A549 (cell line): ENCODE measurements around the gene PNPLA6. TPM values are rescaled to one million over a fixed set of nuclear protein-coding genes. Genes with fewer than 3 reads are reported as not detected.

Experiments used
- ATAC-seq, 2 experiments: fragments of 200-7000 bp in 1 of 2; fragments of >200 bp in 1 of 2; cut with Nextera tagmentation in 1 of 2; cut with Tn5 transposase in 1 of 2; 3 replicates each; pipeline versions ENCODE4 v1.8.0 to v1.9.1; 2018 to 2020; ENCODE audit warnings: mild to moderate bottlenecking in 1 of 2, moderate library complexity in 1 of 2
- CTCF ChIA-PET: fragments of 300-600 bp; sonication (Branson Sonifier 250); formaldehyde crosslinking; extraction: SDS; loops from one replicate; lab custom pipeline; 2021; ENCODE audit warnings: antibody characterized with exemption, inconsistent platforms; lab: Yijun Ruan, JAX
- POLR2A ChIA-PET: fragments of 350-600 bp; formaldehyde crosslinking; extraction: SDS; loops from one replicate; lab custom pipeline; 2021; ENCODE audit warnings: antibody characterized with exemption, inconsistent platforms; lab: Yijun Ruan, JAX
- DNase-seq, 2 experiments: peaks; one replicate each; pipeline versions ENCODE4 v3.0.0 to v3.0.0-alpha.2; 2011 to 2016; ENCODE audit warnings: low read depth in 1 of 2, low spot score in 1 of 2
- FAIRE-seq: peaks from 2 replicates; lab custom pipeline; 2011; peaks lifted over from hg19 to GRCh38; lab: Jason Lieb, UNC
- H3K27ac ChIP-seq, 2 experiments: fragments of >200 bp; sonication (Bioruptor Twin); formaldehyde crosslinking; 3 replicates each; pipeline ENCODE4 v1.5.1; 2016 to 2017
- H3K4me1 ChIP-seq: fragments of >200 bp; sonication (Bioruptor Twin); formaldehyde crosslinking; 3 replicates; pipeline ENCODE4 v1.6.1; 2016
- H3K4me2 ChIP-seq: fragments of >200 bp; sonication (Bioruptor Twin); formaldehyde crosslinking; 3 replicates; pipeline ENCODE4 v1.6.1; 2016
- H3K4me3 ChIP-seq: fragments of >200 bp; sonication (Bioruptor Twin); formaldehyde crosslinking; 3 replicates; pipeline ENCODE4 v1.5.1; 2016
- H3K9me3 ChIP-seq: fragments of >200 bp; sonication (Bioruptor Twin); formaldehyde crosslinking; 3 replicates; pipeline ENCODE4 v1.6.1; 2016
- CBX2 ChIP-seq: fragments of 200-600 bp; sonication (generic); IDR thresholded peaks from 2 replicates; pipeline ENCODE4 v1.6.1; 2016; ENCODE audit warnings: low read depth, mild to moderate bottlenecking, borderline replicate concordance
- CHD2 ChIP-seq: fragments of 150-350 bp; IDR thresholded peaks from 2 replicates; pipeline ENCODE4 v1.6.1; 2014; ENCODE audit warnings: low read length; ENCODE audit not compliant: partially characterized antibody
- EHF ChIP-seq: fragments of 250-450 bp; sonication (Bioruptor Pico); IDR thresholded peaks from 2 replicates; pipeline ENCODE4 v1.5.0; 2020; ENCODE audit warnings: mild to moderate bottlenecking
- FOXS1 ChIP-seq: fragments of 250-450 bp; sonication (Bioruptor Pico); IDR thresholded peaks from 2 replicates; pipeline ENCODE4 v1.5.0; 2020; ENCODE audit warnings: mild to moderate bottlenecking, moderate library complexity
- GATA3 ChIP-seq: IDR thresholded peaks from 2 replicates; pipeline ENCODE4 v1.6.1; 2012; ENCODE audit warnings: borderline replicate concordance
- RAD21 ChIP-seq, 2 experiments: fragments of >200 bp in 1 of 2; sonication (Bioruptor Twin) in 1 of 2; formaldehyde crosslinking in 1 of 2; IDR thresholded peaks in 1 of 2; conservative IDR thresholded peaks in 1 of 2; 2 replicates in 1 of 2; 3 replicates in 1 of 2; pipeline ENCODE4 v1.6.1; 2012 to 2018; ENCODE audit warnings: inconsistent platforms in 1 of 2
- RFX5 ChIP-seq: fragments of 450-650 bp; IDR thresholded peaks from 2 replicates; pipeline ENCODE4 v1.7.1; 2014; ENCODE audit warnings: antibody characterized with exemption, mild to moderate bottlenecking, moderate library complexity
- RNF2 ChIP-seq: fragments of 200-600 bp; sonication (generic); IDR thresholded peaks from 2 replicates; pipeline ENCODE4 v1.6.1; 2016; ENCODE audit warnings: low read depth, mild to moderate bottlenecking, antibody characterized with exemption, moderate library complexity, borderline replicate concordance
- TP53 ChIP-seq: fragments of 250-450 bp; sonication (Bioruptor Pico); IDR thresholded peaks from 2 replicates; pipeline ENCODE4 v1.5.0; 2021; ENCODE audit warnings: mild to moderate bottlenecking, moderate library complexity
- ZC3H11A ChIP-seq: fragments of 450-650 bp; IDR thresholded peaks from 2 replicates; pipeline ENCODE4 v1.6.1; 2014; ENCODE audit warnings: antibody characterized with exemption, mild to moderate bottlenecking
- ZSCAN20 ChIP-seq: fragments of 250-450 bp; sonication (Bioruptor Pico); IDR thresholded peaks from 2 replicates; pipeline ENCODE4 v1.8.0; 2022; ENCODE audit warnings: mild to moderate bottlenecking, moderate library complexity
- WGBS: methylation state at CpG from one replicate; pipeline ENCODE4 v1.1.6; 2017; ENCODE audit errors: missing lambda C conversion rate; 5-methylcytosine and 5-hydroxymethylcytosine counted together
- polyA plus RNA-seq, 4 experiments: library from polyadenylated mRNA; depleted of rRNA in 3 of 4; stranded (reverse); fragments of >200 nt; fragmentation: RNase III in 1 of 4; extraction: RNeasy Plus Mini Kit Qiagen cat#74134 plus additional on column Dnase treatment in 1 of 4; gene quantifications; 2 replicates in 3 of 4; 3 replicates in 1 of 4; pipeline ENCODE4 v1.2.3, GENCODE V29; 2011 to 2017
- TF ChIP-seq, protein P1 (sequence below): fragments of 200-600 bp; sonication (generic); IDR thresholded peaks from 2 replicates; pipeline ENCODE4 v1.6.1; 2016; ENCODE audit warnings: antibody characterized with exemption, mild to moderate bottlenecking, moderate library complexity
- TF ChIP-seq, protein P2 (sequence below): fragments of 150-350 bp; IDR thresholded peaks from 2 replicates; pipeline ENCODE4 v1.6.1; 2014; ENCODE audit warnings: low read depth, mild to moderate bottlenecking, low read length
- TF ChIP-seq, protein P3 (sequence below): IDR thresholded peaks from 2 replicates; pipeline ENCODE4 v1.6.1; 2012
- TF ChIP-seq, protein P4 (sequence below): fragments of 250-450 bp; sonication (Bioruptor Pico); IDR thresholded peaks from 2 replicates; pipeline ENCODE4 v1.5.0; 2021; ENCODE audit warnings: mild to moderate bottlenecking, moderate library complexity, borderline replicate concordance
- TF ChIP-seq, protein P5 (sequence below): fragments of >200 bp; sonication (Bioruptor Twin); formaldehyde crosslinking; IDR thresholded peaks from 2 replicates; pipeline ENCODE4 v1.6.1; 2016

PNPLA6 gene
- polyA plus RNA-seq, 2 of the 4 experiments (the other 2 are of a cell fraction): 17.0 to 58.1 TPM

DNA sequence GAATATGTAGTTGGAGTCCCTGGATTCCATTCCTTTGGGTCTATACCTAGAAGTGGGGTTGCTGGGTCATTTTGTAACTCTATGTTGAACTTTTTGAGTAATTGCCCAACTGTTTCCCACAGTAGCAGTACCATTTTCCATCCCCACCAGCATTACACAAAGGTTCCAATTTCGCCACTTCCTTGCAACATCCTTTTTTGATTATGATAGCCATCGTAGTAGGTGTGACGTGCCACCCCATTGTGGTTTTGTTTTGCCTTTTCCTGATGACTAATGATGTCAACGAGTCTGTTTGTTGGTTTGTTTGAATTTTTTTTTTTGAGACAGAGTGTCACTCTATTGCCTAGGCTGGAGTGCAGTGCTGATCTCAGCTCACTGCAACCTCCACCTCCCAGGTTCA lies 43.4 kb upstream of the PNPLA6 start:
- peaks cover 7% of the 10 kb centered on the region for H3K4me1 ChIP-seq
- no peak overlapping the region for H3K4me3 ChIP-seq
- no peak for TF ChIP-seq RFX5
- TF ChIP-seq, protein P1, sequence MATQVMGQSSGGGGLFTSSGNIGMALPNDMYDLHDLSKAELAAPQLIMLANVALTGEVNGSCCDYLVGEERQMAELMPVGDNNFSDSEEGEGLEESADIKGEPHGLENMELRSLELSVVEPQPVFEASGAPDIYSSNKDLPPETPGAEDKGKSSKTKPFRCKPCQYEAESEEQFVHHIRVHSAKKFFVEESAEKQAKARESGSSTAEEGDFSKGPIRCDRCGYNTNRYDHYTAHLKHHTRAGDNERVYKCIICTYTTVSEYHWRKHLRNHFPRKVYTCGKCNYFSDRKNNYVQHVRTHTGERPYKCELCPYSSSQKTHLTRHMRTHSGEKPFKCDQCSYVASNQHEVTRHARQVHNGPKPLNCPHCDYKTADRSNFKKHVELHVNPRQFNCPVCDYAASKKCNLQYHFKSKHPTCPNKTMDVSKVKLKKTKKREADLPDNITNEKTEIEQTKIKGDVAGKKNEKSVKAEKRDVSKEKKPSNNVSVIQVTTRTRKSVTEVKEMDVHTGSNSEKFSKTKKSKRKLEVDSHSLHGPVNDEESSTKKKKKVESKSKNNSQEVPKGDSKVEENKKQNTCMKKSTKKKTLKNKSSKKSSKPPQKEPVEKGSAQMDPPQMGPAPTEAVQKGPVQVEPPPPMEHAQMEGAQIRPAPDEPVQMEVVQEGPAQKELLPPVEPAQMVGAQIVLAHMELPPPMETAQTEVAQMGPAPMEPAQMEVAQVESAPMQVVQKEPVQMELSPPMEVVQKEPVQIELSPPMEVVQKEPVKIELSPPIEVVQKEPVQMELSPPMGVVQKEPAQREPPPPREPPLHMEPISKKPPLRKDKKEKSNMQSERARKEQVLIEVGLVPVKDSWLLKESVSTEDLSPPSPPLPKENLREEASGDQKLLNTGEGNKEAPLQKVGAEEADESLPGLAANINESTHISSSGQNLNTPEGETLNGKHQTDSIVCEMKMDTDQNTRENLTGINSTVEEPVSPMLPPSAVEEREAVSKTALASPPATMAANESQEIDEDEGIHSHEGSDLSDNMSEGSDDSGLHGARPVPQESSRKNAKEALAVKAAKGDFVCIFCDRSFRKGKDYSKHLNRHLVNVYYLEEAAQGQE: no peak
- TF ChIP-seq TP53 (CRISPR knock-in tag): no peak
- TF ChIP-seq RAD21 (conservative IDR thresholded peaks at IDR 0.05 in 1 of 2, IDR thresholded peaks at IDR 0.05 in 1 of 2): no peak
- TF ChIP-seq, protein P2, sequence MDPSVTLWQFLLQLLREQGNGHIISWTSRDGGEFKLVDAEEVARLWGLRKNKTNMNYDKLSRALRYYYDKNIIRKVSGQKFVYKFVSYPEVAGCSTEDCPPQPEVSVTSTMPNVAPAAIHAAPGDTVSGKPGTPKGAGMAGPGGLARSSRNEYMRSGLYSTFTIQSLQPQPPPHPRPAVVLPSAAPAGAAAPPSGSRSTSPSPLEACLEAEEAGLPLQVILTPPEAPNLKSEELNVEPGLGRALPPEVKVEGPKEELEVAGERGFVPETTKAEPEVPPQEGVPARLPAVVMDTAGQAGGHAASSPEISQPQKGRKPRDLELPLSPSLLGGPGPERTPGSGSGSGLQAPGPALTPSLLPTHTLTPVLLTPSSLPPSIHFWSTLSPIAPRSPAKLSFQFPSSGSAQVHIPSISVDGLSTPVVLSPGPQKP: no peak
- TF ChIP-seq, protein P3, sequence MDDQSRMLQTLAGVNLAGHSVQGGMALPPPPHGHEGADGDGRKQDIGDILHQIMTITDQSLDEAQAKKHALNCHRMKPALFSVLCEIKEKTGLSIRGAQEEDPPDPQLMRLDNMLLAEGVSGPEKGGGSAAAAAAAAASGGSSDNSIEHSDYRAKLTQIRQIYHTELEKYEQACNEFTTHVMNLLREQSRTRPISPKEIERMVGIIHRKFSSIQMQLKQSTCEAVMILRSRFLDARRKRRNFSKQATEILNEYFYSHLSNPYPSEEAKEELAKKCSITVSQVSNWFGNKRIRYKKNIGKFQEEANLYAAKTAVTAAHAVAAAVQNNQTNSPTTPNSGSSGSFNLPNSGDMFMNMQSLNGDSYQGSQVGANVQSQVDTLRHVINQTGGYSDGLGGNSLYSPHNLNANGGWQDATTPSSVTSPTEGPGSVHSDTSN: no peak
- TF ChIP-seq ZC3H11A: no peak
- no peak for TF ChIP-seq FOXS1
- TF ChIP-seq, protein P4, sequence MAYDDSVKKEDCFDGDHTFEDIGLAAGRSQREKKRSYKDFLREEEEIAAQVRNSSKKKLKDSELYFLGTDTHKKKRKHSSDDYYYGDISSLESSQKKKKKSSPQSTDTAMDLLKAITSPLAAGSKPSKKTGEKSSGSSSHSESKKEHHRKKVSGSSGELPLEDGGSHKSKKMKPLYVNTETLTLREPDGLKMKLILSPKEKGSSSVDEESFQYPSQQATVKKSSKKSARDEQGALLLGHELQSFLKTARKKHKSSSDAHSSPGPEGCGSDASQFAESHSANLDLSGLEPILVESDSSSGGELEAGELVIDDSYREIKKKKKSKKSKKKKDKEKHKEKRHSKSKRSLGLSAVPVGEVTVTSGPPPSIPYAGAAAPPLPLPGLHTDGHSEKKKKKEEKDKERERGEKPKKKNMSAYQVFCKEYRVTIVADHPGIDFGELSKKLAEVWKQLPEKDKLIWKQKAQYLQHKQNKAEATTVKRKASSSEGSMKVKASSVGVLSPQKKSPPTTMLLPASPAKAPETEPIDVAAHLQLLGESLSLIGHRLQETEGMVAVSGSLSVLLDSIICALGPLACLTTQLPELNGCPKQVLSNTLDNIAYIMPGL (CRISPR knock-in tag): no peak
- TF ChIP-seq, all 56 proteins: peak for 0
- H3K4me2 ChIP-seq: no peak overlapping the region
- no peak for DNase-seq
- FAIRE-seq: no peak
- POLR2A ChIA-PET: no interaction called here
- 43% methylated on average over 4 of the region's 4 CpGs for WGBS
- H3K9me3 ChIP-seq: no peaks in the 10 kb centered on the region
- H3K27ac ChIP-seq: no peak overlapping the region
- ATAC-seq: no peak
- CTCF ChIA-PET: interaction anchor here (0.7 kb wide), 1 partner anchor 47 kb away, joined by 3 read pairs; no protein-coding TSS in a partner anchor

DNA sequence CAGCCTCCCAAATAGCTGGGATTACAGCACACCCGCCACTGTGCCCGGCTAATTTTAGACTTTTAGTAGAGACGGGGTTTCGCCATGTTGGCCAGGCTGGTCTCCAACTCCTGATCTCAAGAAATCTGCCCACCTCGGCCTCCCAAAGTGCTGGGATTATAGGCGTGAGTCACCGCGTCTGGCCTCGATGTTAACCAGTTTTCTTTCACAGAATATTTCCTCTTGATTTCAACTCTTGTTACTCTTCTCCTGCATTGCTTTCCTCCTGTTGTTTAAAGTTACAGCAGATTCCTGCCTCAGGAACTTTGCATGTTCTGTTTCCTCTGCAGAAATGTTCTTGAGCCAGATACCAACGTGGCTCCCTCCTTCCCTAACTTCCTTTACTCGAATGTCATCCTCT lies 43.0 kb upstream of the PNPLA6 start:
- ChIA-PET CTCF (interaction anchor here (0.7 kb wide), 1 partner anchor 47 kb away, joined by 3 read pairs; no protein-coding TSS in a partner anchor), POLR2A (no interaction called here)
- Histone ChIP-seq H3K4me2 (no peak overlapping the region), H3K9me3 (no peaks in the 10 kb centered on the region), H3K4me1 (peaks cover 7% of the 10 kb centered on the region), H3K4me3 (no peak overlapping the region), H3K27ac (no peak overlapping the region)
- ATAC-seq (no peak), DNase-seq (no peak), FAIRE-seq (no peak)
- TF ChIP-seq RNF2 (no peak), FOXS1 (no peak), CHD2 (no peak), CBX2 (no peak), ZC3H11A (no peak), EHF (CRISPR knock-in tag) (no peak), ZSCAN20 (CRISPR knock-in tag) (no peak), GATA3 (no peak)
- TF ChIP-seq, protein P5, sequence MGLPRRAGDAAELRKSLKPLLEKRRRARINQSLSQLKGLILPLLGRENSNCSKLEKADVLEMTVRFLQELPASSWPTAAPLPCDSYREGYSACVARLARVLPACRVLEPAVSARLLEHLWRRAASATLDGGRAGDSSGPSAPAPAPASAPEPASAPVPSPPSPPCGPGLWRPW: no peak
- WGBS: 85% methylated on average over 11 of the region's 11 CpGs
